ENCODE results near the gene MSH5.
"Not testable (repeated sequence)": the region's sequence is repeated elsewhere in the genome, so short reads cannot be mapped to it uniquely, and the experiment has no call there.

MSH5 gene

DNA sequence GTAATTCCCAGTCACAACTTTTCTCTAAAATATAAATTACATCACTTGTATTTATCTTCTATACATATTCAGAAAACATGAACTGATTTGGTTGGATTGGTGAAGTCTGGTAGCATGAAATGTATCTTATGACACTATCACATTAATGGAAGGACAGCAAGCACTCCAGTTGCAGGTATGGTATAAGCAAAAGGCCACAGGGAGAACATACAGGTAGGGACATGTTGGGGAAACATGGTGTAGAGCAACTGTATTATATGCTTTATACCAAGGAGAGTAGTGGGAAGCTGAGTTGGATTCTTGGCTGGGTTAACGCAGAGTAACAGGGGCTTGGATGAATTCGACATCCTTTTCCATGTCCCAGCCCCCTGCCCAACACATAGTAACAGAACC is 57.2 kb downstream of the MSH5 start:
- no peak for DNase-seq (ENCODE audit: low read depth in 1 of 2, low spot score in 1 of 2)

DNA sequence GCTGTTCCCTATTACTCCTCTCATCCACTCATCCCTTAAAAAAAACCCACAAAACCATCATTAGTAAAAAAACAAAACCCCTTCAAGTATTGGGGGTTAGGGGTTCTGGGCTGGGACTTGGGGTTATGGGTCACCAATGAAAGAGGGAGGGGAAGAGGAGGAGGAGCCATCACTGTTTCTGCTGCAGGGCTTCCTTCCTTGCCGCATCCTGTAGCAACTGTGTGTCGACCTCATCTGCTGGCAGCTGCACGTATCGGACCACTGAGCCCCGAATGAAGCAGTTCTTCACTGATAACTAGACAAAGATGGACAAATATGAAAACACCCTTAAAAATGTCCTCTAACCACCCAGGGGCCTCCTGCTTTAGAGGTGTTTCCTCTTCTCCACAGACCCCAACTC is 57.8 kb downstream of the MSH5 start:
- DNase-seq (ENCODE audit: low read depth in 1 of 2, low spot score in 1 of 2), result no peak

DNA sequence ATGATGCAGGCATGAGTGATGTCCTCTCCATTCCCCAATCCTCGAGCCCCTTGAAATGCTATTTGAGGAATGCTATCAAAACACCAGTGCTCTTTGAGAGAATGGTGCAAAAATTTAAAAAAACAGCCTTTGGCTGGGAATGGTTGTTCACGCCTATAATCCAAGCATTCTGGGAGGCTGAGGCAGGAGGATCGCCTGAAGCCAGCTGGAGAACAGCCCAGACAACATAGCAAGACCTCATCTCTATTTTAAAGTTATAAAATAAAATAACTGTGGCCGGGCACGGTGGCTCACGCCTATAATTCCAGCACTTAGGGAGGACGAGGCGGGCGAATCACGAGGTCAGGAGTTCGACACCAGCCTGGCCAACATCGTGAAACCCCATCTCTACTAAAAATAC is 60.0 kb downstream of the MSH5 start:
- DNase-seq (ENCODE audit: low read depth in 1 of 2, low spot score in 1 of 2), result no peak

DNA sequence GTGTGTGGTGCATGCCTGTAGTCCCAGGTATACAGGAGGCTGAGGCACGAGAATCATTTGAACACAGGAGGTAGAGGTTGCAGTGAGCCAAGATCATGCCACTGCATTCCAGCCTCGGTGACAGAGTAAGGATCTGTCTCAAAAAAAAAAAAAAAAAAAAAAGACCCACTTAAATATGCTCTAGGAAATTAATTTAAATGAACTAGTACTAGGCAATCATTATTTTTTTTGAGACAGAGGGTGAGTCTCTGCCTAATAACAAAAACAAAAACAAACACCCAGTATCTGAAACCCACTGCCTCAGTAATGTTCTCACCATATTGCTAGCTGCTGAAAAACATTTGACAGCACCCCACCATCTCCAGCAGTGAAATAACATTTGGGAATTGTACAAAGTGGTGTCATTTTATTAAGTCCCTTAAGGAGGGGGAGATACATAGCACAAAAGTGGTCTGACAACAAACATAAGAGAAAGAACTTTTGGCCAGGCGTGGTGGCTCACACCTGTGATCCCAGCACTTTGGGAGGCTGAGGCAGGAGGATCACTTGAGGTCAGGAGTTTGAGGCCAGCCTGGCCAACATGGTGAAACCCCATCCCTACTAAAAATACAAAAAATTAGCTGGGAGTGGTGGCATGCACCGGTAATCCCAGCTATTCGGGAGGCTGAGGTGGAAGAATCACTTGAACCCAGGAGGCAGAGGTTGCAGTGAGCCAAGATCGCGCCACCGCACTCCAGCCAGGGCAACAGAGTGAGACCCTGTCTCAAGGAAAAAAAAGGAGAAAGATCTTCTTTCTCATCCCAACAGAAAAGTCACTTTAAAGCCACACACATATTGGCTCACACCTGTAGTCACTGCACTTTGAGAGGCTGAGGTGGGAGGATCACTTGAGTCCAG is 61.5 kb downstream of the MSH5 start:
- not testable (repeated sequence) for DNase-seq (ENCODE audit: low read depth in 1 of 2, low spot score in 1 of 2)

DNA sequence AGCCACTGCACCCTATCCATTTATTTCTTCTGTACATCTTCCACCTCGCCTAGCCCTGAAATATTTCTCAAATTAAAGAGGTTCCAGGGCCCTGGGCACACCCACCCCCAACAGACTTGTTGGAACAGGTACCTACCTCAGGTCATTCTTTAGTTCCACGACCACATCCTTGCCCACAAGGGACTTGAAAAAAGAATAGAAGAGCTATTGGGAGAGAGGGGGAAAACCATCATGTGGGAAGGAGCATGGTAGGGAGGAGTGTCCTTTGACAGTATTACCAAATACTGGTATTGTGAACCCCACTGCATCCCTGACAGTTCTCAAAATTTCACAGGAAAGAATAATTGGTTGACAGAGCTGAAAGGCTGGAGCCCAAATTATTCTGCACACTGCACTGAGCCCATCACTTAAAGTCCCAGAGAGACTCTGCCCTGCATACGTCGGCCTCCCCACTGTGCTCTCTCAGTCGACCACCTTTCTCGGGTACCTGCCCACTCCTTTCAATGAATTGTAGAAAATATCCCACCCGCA is 66.2 kb downstream of the MSH5 start:
- DNase-seq (ENCODE audit: low read depth in 1 of 2, low spot score in 1 of 2), result no peak

DNA sequence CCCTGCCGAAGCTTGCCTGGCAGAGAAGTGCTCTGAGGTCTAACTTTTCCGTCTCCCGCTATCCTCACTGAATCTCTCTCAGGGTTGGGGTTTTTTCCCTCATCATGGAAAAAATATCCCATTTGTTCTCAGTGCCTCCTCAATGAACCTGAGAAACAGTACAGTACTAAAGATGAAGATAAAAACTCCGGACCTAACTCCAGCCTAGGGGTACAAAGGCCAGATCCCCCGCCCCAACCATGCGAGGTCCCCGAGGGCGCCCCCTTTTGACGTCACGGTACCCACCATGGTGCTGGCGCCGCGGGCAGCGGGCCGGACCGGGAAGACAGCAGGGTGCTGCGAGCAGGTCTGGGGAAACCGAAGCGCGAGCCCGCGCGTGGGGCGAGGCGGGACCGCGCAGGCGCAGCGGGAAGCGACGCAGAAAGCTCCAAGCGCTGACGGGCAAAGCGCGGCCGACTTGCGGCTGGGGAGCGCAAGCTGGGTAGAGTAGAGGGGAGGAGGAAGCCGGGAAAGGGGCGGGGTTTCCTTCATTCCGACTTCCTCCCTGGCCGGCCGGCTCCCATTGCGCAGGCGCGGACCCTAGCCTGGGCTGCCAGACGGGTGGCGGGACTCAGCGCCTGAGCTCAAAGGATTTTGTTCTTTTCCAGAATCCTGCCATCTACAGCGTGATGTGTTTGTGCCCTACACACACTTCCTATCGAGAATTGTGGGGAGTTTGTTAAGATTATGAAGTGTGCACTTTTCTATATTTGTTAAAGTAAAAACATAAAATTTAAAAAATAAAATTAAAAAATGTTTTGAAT is 66.9 kb downstream of the MSH5 start, which contains the start of gene LSM2:
TSS of gene LSM2 (minus strand) at position 497 of the 803 bp plus-strand sequence. CDS start at position 288, 209 bp downstream.
- DNase-seq (ENCODE audit: low read depth in 1 of 2, low spot score in 1 of 2), result peak; percentile 91 to 95

DNA sequence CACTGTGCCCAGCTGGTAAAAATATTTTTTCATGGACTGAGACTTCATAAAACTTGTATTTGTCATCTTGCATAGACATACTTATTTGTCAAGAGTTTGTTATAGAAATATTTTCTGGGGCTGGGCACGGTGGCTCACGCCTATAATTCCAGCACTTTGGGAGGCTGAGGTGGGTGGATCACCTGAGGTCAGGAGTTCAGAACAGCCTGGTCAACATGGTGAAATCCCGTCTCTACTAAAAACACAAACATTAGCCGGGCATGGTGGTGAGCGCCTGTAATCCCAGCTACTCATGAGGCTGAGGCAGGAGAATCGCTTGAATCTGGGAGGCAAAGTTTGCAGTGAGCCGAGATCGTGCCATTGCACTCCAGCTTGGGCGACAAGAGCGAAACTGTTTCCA is 68.8 kb downstream of the MSH5 start:
- not testable (repeated sequence) for DNase-seq (ENCODE audit: low read depth in 1 of 2, low spot score in 1 of 2)

DNA sequence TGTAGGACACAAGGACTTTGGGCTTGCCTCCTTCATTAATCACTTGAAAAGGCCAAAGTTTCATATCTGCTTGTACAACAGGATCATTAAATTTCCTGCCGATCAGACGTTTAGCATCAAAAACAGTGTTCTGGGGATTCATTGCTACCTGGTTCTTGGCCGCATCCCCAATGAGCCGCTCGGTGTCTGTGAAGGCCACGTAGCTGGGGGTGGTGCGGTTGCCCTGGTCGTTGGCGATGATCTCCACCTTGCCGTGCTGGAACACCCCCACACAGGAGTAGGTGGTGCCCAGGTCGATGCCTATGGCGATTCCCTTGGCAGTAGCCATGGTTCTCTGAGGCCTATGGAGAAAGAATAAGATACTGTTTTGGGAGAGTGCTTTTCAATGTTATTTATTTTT is 71.8 kb downstream of the MSH5 start:
- DNase-seq (ENCODE audit: low read depth in 1 of 2, low spot score in 1 of 2), result no peak
